ENCODE data around the gene MYCBP2.

GRCh38 chr13:77150651-77151050, 176.2 kb downstream of the MYCBP2 start:
- TF ChIP-seq CTCF (IDR thresholded peaks at IDR 0.05) (no peak), POLR2A (IDR thresholded peaks at IDR 0.05) (no peak)

Data from upper lobe of left lung (tissue), 4 donors.